A204.1 (cell line): Measurements from ENCODE around the gene SLC35A3.
"Not testable (repeated sequence)": the region's sequence is repeated elsewhere in the genome, so short reads cannot be mapped to it uniquely, and the experiment has no call there.

Experiments
- FAIRE-seq: peaks from 2 replicates; lab custom pipeline; 2012; peaks lifted over from hg19 to GRCh38; lab: Jason Lieb, UNC

The SLC35A3 gene

DNA sequence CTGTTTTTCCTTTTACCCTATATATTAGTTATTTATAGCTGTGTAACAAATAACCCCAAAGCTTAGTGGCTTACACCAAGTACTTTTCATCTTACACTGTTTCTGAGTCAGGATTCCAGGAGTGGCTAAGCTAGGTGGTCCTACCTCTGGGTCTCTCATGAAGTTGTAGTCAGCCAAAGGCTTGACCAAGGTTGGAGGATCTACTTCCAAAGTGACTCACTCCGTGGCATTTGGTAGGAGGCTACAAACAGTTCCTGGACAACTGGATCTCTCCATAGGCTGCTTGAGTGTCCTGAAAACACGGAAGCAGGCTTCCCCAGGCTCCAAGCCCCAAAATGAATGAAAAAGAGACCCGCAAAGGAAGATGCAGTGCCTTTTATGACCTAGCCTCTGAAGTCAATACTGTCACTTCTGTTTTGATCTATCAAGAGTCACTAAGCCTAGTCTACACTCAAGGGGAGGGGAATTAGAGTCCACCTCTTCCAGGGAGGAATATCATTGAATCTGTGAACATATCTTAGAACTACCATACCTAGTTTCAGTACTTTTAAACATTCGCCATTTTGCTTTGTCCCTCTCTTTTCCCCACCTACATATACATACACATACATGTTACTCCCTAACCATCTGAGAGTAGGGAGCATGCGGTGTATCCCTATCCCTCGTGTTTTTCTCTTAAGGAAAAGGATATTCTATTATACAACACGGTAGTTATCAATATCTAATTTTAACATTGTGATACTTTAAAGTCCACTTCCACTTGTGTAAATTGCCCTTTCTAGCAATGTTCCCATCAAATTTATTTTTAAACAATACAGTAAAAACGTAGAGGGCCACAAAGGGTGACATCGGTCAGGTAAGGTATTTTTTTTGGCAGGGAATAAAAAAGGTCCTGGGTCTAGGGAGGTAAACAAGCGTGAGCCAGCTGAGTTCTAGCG is 67.2 kb downstream of the SLC35A3 start:
- no peak for FAIRE-seq

DNA sequence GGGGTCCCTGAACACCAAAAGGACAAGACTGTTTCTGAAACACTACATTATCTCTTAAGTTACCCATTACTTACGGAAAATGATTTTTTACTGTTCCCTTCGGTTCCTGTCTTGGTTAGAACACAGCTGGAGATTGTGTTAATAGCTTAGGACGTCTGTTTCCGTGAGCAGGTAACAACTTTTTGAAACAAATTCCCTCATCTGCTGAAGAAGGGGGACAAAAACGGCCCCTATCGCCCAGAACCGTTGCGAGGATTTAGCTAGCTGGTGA is 67.8 kb downstream of the SLC35A3 start:
- FAIRE-seq, result no peak

- no peak for FAIRE-seq
Measured at GRCh38 chr1:100037927-100038659, 68.3 kb downstream of the SLC35A3 start.

DNA sequence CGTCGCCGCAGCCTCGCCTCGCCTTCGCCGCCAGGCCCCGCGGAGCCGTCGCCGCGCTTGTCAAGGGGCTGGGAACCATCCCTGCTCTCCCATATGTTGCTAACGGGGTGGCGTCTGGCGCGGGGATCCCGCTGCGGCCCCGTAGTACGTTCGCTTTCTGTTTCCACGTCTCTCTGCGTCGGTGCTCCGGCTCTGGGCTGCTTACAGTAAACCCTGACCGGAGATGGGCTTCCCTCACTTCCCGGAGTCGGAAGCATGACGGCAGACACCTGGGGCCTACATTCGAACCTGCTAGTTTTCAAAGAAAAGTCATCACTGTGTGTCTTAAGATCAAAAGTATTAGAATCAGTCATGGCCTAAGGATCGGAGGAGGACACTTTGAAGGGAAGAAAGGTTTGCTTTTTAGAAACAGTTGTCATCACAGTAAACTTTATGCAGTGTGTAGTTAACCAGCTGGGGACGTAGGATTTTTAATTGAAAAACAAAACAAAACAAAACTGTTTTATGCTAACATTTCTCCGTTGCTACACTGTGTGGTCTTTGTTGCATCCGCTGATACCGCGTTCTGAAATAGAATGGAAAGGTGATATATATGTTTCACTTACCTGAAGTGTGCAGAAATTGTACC is 69.0 kb downstream of the SLC35A3 start:
- FAIRE-seq, result no peak

DNA sequence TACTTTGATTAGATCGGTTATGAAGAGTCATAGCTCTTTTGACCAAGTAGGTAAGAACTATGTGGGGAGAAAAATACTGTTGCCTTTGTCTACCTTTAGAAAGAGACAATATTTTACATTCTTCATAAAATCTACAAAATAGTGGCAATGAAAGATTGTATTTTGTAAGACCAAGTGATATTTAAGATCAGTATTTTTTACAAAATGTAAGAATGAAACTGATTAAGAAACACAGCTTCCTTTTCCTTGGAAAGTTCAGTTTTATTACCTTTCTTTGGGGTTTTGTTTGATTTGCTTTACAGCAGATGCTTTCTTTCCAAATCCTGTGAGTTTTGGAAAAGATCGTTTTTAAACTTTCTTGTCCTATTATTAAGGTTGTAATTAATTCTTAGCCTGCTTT is 69.8 kb downstream of the SLC35A3 start:
- no peak for FAIRE-seq

DNA sequence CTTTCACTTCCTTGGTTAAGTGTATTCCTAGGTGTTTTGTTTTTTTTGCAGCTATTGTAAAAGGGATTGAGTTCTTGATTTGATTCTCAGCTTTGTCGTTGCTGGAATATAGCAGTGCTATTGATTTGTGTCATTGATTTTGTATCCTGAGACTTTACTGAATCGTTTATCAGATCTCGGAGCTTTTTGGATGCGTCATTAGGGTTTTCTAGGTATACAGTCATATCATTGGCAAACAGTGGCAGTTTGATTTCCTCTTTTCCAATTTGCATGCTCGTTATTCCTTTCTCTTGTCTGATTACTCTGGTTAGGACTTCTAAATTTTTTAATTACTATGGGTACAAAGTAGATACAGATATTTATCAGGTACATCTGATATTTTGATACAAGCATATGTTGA is 75.4 kb downstream of the SLC35A3 start:
- no peak for FAIRE-seq

DNA sequence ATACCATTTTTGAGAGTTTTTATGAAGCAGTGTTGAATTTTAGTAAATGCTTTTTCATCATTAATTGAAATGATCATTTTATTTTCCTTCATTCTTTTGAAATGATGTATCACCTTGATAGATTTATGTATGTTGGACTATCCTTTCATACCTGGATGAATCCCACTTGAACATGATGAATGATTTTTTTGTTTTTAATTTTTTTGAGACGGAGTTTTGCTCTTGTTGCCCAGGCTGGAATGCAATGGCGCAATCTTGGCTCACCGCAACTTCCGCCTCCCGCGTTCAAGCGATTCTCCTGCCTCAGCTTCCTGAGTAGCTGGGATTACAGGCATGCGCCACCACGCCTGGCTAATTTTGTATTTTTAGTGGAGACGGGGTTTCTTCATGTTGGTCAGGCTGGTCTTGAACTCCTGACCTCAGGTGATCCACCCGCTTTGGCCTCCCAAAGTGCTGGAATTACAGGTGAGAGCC is 77.5 kb downstream of the SLC35A3 start:
- not testable (repeated sequence) for FAIRE-seq

DNA sequence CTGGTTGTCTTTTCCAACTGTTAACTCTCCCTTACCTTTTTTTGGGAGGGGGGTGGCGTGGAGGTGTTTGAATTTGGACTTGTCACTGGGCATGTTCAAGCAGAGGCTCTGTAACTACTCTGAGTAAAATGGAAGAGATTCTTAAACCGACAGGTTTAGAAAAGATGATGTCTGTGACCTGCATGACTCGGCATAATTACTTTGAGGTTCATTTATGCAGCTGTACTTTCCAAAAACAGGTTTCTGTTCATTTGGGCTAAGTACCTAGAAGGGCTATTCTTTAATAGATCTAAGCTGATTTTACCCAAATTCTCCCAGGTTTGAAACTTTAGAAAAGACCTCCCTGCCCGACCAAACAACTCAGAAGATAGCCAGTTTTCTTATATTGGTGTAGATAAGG is 80.3 kb downstream of the SLC35A3 start:
- FAIRE-seq, result no peak

GRCh38 chr1:100051401-100051800 is 81.6 kb downstream of the SLC35A3 start:
- no peak for FAIRE-seq

DNA sequence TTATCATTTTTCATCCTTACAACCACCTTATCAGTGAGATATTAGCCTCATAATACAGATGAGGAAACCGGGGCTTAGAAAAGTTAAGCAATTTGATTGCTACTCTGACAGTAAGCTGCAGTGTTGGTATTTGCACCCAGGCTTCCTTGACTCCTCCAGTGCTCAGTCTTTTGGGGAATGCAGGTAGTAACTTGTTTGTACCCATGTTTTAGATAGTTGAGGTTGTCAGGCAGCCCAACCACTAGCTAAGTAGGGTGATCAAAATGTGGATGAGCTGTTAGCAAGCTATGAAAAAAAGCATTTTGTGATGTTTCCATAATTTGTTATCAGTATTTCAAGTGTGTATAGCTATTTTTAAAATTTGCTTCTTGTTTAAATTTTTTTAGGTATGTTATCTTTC is 82.1 kb downstream of the SLC35A3 start:
- FAIRE-seq, result no peak

DNA sequence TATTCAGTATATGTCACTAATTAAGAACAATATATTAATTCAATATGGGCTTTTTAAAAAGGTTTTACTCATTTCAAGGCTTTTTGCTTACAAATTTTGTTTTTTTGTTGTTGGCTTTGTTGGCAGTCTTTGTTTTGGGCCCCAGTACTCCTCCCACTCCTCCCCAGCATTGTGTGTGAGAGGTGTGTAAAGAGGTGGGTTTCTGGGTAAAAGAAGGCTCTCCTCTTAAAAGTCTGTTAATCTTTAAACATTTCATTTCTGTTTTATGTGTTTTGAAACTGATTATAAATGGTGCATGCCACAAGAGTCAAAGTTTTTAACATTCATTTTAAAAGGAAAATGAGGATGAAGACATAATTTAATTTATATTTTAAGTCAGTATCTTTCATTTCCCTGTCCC is 83.3 kb downstream of the SLC35A3 start:
- FAIRE-seq, result no peak

DNA sequence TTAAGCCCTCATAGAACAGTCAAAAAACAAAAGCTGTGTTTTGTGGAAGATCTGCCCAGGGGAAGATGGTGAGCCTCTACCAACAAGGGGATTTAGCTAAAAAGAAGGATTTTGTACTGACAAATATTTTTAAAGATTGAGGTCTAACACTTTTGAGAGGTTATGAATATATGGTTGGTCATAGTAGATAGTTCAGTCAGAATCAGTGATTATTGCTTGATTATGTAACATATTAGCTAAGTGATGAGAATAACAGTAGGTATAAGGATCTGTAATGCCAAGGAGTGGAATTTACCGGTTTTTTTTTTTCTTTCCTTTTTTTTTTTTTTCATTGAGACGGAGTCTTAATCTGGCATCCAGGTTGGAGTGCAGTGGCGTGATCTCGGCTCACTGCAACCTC is 83.9 kb downstream of the SLC35A3 start:
- FAIRE-seq, result no peak

GRCh38 chr1:100061681-100062080 is 91.9 kb downstream of the SLC35A3 start:
- no peak for FAIRE-seq

- FAIRE-seq, result no peak
Measured at GRCh38 chr1:100065183-100065968, 95.6 kb downstream of the SLC35A3 start.

DNA sequence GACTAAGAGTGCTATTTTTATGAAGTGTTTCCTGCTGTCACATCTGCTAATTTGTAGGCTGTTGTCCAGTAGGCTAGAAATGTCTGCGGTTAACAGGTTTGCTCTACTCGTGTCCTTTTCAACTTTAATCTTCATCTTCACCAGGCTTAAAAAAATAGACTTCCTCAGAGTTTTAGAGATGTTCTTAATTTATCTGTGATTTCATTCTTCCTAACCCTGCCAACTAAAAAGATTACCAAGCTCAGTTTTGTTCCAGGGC is 96.1 kb downstream of the SLC35A3 start:
- FAIRE-seq, result no peak

- no peak for FAIRE-seq
Measured at GRCh38 chr1:100070201-100070939, 100.6 kb downstream of the SLC35A3 start.

- FAIRE-seq, result no peak
Measured at GRCh38 chr1:100073531-100073930, 103.7 kb downstream of the SLC35A3 start.

GRCh38 chr1:100074604-100075395 is 105.0 kb downstream of the SLC35A3 start:
- FAIRE-seq, result no peak

DNA sequence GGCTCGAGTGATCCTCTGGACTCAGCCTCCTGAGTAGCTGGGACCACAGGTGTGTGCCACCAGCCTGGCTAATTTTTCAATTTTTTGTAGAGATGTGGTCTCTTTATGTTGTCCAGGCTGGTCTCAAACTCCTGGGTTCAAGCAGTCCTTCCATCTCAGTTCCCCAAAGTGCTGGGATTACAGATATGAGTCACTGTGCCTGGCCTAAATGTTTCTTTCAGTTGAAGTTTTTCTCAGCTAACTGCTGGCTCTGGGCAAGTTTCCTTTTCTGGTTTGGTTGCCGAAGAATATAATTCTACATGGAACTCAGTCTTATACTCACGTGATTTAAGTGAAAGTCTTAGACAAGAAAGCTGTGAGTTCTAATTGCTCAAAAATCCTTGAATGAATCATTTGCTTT is 106.0 kb downstream of the SLC35A3 start:
- FAIRE-seq, result no peak

DNA sequence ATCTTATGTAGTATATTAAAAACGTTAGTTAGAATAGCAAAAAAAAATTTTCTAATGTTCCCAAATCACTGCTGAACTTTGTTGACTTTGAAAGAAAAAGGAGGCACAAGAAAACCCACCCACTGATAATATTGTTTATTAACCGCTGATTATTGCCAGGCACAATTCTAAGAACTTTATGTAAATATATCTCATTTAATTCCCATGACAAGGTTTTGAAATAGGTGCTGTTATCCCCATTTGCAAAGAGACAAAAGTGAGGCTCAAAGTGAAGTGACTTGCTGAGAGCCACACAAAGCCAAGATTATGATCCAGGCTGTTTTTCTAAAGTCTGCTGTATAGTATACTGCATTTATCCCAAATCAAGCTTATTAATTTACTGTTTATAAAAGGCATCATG is 106.5 kb downstream of the SLC35A3 start:
- no peak for FAIRE-seq

GRCh38 chr1:100076744-100077143 is 106.9 kb downstream of the SLC35A3 start:
- FAIRE-seq, result no peak
